ENCODE results near the gene ARFIP1.
"Not testable (repeated sequence)": the region's sequence is repeated elsewhere in the genome, so short reads cannot be mapped to it uniquely, and the experiment has no call there.

ARFIP1 gene

GRCh38 chr4:152779513-152780266, at the start of gene ARFIP1, which contains the start of gene TIGD4:
ARFIP1 (plus strand) TSS chr4:152779954; CDS start chr4:152829634, 49,680 bp downstream.
TIGD4 (minus strand) TSS chr4:152779730; CDS start chr4:152771004, 8,726 bp downstream.
- DNase-seq (ENCODE audit: low read depth) = peak; percentile 91

DNA sequence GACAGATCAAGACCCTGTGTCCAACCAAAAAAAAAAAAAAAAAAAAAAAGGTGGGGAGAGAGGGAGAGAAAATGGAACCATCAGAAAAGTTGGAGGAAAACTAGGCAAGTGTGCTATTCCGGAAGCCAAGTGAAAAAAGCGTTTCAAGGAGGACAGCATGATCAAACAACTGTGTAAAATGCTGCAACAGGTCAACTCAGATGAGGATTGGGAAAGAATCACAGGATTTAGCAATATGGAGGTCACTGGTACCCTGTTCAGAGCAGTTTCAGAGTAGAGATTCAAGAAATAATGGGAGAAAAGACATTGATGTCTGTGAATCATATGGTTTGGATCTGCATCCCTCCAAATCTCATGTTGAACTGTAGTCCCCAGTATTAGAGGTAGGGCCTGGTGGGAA, 47.8 kb upstream of the ARFIP1 start:
- no peak for DNase-seq (ENCODE audit: low read depth)

GRCh38 chr4:152734015-152734698, 45.6 kb upstream of the ARFIP1 start:
- DNase-seq (ENCODE audit: low read depth) = no peak

DNA sequence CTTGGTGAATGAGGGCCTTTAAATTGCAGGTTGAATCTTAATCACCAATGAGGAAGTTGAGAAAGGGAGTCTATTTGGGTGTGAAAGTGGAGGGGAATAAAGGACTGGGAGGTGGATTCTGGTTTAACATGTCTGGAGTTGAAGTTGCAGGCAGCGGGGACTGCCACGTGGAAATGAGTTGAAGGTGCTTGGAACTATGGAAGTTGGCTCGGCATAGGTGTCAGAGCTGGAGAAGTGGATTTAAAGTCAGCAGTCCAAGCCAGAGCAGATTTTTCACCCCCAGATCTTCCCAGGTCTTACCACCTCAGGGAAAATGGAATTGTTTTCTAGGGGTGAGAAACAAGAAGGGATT, 45.1 kb upstream of the ARFIP1 start:
- DNase-seq (ENCODE audit: low read depth) = no peak

DNA sequence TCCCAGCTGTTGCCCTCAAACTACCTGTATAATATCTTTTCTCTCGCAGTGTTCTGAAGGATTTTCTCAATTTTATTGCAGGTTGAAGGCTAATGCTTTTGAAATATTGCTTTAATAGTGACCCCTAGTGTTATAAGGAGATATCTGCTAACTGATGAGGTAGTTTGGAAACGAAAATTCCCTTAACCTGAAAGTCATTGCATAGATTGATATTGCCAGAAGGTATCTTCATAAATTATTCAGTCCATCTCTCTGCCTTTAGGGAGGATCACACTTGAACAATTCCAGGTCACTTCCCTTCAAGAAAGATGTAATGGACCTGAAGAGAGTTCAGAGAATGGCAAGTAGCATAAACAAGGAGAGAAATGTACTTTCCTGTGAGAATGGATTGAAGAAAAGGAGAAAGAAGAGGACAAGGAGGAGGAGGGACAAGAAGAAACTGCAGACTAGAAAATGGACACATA, 44.3 kb upstream of the ARFIP1 start:
- DNase-seq (ENCODE audit: low read depth) = no peak

GRCh38 chr4:152735906-152736305, 43.8 kb upstream of the ARFIP1 start:
- no peak for DNase-seq (ENCODE audit: low read depth)

GRCh38 chr4:152738827-152739226, 40.9 kb upstream of the ARFIP1 start:
- no peak for DNase-seq (ENCODE audit: low read depth)

DNA sequence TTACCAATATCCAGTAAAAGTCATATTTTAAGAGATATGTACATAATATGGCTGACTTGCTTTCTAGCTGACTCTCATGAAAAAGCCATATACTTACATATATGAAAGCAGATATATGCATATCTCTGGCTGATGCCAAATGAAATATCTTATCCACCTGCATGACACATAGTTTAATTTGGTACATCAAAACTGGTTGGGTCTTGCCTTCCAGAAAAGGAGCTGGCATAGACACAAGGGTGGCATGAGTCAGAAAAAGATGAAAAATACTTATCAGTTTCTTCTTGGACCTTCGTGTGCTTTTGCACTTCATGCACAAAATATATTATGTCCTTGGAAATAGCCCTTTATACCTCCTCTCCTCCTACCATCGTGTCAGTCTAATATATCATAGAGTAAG, 32.3 kb upstream of the ARFIP1 start:
- no peak for DNase-seq (ENCODE audit: low read depth)

DNA sequence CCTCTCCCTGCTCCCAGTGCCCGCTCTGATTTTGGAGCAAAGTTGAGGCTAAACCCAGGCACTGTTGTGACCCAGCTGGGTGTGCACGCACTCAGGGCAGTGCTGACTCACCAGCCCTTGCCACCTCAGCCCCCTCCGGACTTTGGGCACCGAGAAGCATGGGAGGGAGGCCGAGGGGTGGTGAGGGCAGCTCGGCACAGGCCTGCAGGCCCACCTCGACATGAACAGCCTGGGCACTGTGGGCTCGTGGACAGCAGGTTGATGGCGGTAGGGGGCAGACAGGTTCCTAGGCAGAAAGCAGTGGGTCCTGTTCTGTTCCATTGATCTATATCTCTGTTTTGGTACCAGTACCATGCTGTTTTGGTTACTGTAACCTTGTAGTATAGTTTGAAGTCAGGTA, 31.1 kb upstream of the ARFIP1 start:
- DNase-seq (ENCODE audit: low read depth) = no peak

GRCh38 chr4:152763796-152764195, 16.0 kb upstream of the ARFIP1 start:
- DNase-seq (ENCODE audit: low read depth) = no peak

- DNase-seq (ENCODE audit: low read depth) = not testable (repeated sequence)
Measured at GRCh38 chr4:152765069-152765737, 14.6 kb upstream of the ARFIP1 start.

- DNase-seq (ENCODE audit: low read depth) = no peak
Measured at GRCh38 chr4:152771741-152772533, 7.8 kb upstream of the ARFIP1 start.

- no peak for DNase-seq (ENCODE audit: low read depth)
Measured at GRCh38 chr4:152773339-152773738, 6.4 kb upstream of the ARFIP1 start.

GRCh38 chr4:152773953-152774352, 5.8 kb upstream of the ARFIP1 start:
- DNase-seq (ENCODE audit: low read depth) = no peak

GRCh38 chr4:152776352-152776751, 3.4 kb upstream of the ARFIP1 start:
- DNase-seq (ENCODE audit: low read depth) = no peak

GRCh38 chr4:152777488-152777887, 2.3 kb upstream of the ARFIP1 start:
- no peak for DNase-seq (ENCODE audit: low read depth)

DNA sequence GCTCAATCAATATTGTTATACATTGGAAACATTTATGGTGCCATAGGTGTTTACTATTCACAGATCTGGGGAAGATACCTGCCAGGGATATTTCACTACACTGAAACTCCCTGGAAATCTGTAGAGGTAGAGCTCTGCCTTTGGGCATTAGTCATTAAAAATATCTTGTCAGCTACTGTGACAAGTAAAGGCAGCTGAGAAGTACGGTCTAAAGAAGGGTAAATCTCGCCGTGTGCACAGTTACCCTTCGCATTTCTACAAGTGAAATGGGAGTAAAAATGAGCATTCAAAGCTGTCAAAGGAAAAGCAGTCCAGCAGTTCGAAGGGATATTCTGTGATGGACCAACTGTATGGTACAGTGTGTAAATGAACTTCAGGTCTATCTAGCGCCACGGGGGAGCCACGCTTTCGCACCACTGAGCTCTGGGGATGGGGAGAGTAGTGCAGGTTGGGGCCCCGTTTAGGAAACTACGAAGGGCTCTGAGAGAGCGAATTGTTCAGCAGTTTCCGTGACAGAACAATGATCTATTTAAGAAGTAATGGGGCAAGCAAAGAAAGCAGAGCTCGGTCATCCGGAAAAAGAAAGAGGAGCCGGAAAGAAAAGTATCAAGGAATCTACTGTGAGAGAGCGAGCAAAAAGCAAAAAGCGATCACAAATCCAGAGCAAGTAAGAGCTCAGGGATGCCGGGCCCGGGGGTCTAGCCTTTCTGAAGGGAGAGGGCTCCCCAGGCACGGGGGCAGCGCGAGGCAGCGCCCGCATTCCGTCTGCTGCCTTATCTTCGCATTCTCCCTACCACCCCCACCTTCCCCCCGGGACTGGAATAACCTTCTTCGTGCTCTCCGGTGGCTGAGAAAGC, 870 bp upstream of the ARFIP1 start:
- no peak for DNase-seq (ENCODE audit: low read depth)

DNA sequence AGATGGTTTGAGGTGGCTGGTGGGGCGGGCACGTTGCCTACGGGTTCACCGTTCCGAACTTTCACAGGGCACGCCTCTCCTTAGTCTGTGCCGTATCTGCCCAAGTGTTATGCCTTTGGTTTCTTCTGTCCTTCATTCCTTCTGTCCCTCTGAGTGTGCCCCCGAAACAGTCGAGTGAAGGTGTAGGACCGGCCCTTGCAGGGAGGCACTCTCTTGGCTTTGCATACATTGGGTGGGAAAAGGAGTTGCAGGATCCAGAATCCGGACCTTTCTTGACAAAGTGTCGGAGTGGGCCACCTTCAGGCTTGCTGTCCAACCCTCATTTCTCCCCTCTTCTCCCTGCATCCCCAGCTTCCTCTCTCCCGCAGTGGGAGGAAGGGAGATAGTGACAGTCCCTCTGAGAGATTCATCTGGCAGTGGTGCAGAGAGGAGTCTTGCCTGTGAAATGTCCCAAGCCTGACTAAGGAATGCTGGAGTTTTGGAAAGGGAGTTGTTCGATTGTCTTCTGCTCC, 569 bp downstream of the ARFIP1 start:
- peak; percentile 59 for DNase-seq (ENCODE audit: low read depth)

DNA sequence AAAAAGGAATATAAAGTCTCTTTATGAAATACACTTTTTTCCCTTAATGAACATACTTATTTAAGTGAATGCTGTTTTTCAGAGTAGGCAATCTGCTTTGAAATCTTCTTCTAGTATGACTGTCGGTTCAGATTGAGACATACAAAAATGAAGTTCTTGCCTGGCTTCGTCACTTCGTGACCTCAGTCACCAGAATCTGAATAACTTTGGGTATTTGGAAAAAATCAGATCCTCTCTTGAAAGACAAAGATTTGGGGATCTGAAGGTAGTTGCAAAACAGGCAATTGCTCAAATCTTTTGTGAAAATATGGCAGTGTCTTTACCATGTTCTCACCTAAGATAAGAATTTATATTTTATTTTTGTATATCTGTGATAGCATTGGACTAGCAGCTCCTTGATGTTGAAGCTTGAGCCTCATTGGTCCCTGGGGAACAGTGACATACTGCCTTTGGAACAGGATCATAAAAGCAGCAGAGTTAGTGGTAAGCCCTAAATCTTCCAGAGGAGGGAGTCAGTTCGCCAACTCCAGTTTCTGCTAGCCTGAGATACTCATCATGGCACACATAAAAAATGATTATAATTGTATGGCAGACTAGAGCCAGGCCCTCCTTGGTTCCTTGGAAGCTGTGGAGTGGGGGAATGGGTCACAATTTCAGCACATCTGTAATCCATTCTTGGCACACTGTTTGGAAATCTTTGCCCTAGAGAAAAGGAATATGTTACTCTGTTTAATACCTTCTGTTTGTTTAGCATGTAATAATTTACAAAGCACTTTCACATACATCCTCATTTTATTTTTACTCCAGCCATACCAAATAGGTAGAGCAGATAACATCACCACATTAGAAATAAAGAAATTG, 5.0 kb downstream of the ARFIP1 start:
- DNase-seq (ENCODE audit: low read depth) = no peak
